NCI-H69 (cell line): ENCODE data around the gene ATG4C.
"Not testable (repeated sequence)": the region's sequence is repeated elsewhere in the genome, so short reads cannot be mapped to it uniquely, and the experiment has no call there.

Experiments used
- DNase-seq: peaks from one replicate; lab custom pipeline; 2025; lab: John Stamatoyannopoulos, UW

ATG4C gene, protein sequence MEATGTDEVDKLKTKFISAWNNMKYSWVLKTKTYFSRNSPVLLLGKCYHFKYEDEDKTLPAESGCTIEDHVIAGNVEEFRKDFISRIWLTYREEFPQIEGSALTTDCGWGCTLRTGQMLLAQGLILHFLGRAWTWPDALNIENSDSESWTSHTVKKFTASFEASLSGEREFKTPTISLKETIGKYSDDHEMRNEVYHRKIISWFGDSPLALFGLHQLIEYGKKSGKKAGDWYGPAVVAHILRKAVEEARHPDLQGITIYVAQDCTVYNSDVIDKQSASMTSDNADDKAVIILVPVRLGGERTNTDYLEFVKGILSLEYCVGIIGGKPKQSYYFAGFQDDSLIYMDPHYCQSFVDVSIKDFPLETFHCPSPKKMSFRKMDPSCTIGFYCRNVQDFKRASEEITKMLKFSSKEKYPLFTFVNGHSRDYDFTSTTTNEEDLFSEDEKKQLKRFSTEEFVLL

DNA sequence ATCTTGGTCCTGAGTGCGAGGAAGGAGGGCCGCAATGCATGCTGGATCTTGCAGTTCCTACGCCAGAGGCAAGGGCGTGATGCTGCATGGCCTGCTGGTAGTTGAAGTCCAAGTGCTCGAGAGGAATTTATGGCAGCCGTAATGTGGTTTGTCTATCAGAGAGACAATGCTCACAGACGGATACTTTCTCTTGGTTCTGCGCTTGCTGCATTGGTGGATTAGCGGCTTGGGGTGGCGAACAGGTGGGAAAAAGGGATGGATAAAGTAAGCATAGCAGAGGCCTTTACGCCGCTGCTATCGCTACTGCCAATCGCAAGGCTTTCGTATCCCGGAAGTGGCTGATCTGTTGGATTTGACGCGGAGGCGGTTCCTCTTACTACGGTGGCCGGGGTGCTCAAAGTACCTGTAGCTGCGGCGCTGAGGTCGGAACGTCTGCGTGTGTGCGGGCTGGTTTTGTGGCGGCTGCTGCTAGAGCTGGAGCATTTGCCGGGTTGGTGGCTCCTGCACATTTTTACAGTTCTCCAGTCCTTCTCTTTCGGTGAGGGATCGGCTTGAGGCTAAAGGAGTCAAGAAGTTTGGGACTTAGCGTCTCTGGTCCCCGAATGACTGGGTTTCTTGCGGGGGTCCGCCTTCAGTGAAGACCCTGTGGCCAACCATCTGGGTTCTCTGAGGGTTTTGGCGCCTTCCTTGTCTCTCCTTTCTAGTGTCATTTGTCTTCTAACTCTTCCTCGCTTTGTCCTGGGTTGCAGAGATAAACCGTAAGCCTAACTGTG, at the start of gene ATG4C:
Gene ATG4C (plus strand): TSS at position 397 of the 773 bp plus-strand sequence. CDS start 19,655 bp downstream, outside the sequence.
- DNase-seq, result peak; percentile 95

GRCh38 chr1:62735491-62736171, 48.3 kb upstream of the ATG4C start:
- DNase-seq, result no peak

GRCh38 chr1:62740701-62741100, 43.2 kb upstream of the ATG4C start:
- DNase-seq, result not testable (repeated sequence)

- DNase-seq, result no peak
Measured at GRCh38 chr1:62744611-62745577, 39.0 kb upstream of the ATG4C start.

DNA sequence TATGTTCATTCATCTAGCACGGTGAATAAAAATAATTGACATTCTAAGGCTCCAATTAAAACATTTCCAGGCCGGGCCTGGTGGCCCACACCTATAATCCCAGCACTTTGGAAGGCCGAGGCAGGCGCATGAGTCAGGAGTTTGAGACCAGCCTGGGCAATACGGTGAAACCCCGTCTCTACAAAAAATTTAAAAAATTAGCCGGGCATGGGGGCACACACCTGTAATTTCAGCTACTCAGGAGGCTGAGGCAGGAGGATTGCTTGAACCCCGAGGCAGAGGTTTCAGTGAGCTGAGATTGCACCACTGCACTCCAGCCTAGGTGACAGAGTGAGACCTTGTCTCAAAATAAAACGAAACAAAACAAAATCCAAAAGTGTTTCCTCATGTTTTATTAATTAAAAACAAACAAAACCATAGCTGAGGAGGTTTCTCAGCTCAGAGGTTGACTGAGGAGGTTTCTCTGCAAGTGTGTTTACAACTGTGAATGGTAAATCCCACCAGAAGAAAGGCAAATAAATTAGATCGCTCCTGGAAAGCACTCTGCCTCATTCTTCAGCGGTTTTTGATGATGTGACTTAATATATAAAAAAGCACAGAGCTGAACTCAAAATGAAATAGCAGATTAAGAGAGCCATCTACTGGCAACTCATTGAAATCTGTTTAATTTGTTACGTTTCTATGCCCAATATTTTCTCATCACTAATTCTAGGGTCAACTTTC, 37.7 kb upstream of the ATG4C start:
- peak; percentile 53 for DNase-seq

- no peak for DNase-seq
Measured at GRCh38 chr1:62746809-62747138, 37.2 kb upstream of the ATG4C start.

GRCh38 chr1:62753031-62753965, 30.6 kb upstream of the ATG4C start:
- DNase-seq, result no peak

- not testable (repeated sequence) for DNase-seq
Measured at GRCh38 chr1:62754938-62755337, 29.0 kb upstream of the ATG4C start.

DNA sequence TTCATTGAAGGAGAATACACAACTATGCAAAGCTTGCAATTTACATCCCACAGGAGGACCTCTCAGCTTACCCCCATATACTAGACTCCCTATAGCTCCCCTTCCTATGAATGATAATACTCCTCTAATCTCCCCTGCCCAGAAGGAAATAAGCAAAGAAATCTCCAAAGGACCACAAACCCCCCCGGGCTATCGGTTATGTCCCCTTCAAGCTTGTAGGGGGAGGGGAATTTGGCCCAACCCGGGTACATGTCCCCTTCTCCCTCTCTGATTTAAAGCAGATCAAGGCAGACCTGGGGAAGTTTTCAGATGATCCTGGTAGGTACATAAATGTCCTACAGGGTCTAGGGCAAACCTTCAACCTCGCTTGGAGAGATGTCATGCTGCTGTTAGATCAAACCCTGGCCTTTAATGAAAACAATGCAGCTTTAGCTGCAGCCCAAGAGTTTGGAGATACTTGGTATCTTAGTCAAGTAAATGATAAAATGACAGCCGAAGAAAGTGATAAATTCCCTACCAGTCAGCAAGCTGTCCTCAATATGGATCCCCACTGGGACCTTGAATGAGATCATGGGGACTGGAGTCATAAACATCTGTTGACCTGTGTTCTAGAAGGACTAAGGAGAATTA, 27.6 kb upstream of the ATG4C start:
- DNase-seq, result not testable (repeated sequence)

DNA sequence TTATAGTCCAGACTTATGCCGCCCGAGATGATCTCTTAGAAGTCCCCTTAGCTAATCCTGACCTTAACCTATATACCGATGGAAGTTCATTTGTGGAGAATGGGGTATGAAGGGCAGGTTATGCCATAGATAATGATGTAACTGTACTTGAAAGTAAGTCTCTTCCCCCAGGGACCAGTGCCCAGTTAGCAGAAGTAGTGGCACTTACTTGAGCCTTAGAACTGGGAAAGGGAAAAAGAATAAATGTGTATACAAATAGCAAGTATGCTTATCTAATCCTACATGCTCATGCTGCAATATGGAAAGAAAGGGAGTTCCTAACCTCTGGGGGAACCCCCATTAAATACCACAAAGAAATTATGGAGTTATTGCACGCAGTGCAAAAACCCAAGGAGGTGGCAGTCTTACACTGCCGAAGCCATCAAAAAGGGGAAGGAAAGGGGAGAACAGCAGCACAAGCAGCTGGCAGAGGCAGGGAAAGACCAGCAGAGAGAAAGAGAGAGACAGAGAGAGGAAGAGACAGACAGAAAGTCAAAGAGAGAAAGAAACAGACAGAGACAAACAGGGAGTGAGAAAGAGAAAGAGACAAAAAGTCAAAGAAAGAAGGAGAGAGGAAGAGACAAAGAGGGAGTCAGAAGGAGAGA, 24.6 kb upstream of the ATG4C start:
- not testable (repeated sequence) for DNase-seq

DNA sequence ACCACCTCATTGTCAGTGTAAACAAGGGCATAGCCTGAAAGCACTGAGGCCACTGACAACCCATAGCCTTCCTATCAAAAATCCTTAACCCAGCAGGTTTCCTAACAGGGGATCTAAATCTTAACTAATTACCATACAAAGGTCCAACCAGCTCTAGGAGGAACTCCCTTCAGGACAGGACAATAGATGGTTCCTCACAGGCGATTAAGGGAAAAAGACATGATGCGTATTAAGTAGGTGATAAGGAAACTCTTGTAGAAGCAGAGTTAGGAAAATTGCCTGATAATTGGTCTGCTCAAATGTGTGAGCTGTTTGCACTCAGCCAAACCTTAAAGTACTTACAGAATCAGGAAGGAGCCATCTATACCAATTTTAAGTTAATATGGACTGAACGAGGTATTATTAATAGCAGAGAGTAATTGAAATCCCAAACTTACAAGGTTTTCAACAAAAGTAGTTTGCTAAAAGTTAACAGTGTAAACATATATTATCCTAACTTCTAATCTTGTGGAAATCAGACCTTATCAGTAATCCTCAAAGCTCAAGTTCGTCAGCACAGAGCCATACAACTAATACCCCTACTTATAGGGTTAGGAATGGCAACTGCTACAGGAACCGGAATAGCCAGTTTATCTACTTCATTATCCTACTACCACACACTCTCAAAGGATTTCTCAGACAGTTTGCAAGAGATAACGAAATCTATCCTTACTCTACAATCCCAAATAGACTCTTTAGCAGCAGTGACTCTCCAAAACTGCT, 23.7 kb upstream of the ATG4C start:
- DNase-seq, result not testable (repeated sequence)

DNA sequence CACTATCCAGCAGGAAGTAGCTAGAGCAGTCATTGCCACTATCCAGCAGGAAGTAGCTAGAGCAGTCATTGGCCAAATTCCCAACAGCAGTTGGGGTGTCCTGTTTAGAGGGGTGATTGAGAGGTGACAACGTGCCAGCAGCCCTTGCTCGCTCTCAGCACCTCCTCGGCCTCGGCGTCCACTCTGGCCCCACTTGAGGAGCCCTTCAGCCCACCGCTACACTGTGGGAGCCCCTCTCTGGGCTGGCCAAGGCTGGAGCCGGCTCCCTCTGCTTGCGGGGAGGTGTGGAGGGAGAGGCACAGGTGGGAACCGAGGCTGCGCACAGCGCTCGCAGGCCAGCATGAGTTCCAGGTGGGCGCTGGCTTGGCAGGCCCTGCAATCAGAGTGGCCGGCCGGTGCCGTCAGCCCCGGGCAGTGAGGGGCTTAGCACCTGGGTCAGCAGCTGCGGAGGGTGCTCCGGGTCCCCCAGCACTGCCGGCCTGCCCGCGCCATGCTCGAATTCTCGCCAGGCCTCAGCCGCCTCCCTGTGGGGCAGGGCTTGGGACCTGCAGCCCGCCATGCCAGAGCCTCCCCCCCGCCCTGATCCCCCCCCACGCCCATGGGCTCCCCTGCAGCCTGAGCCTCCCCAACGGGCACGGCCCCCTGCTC, 22.6 kb upstream of the ATG4C start:
- not testable (repeated sequence) for DNase-seq

- DNase-seq, result not testable (repeated sequence)
Measured at GRCh38 chr1:62762027-62762426, 21.9 kb upstream of the ATG4C start.

- DNase-seq, result no peak
Measured at GRCh38 chr1:62765981-62766380, 18.0 kb upstream of the ATG4C start.

GRCh38 chr1:62768551-62768950, 15.4 kb upstream of the ATG4C start:
- DNase-seq, result not testable (repeated sequence)

GRCh38 chr1:62772607-62773295, 11.2 kb upstream of the ATG4C start:
- no peak for DNase-seq

GRCh38 chr1:62774006-62774405, 9.9 kb upstream of the ATG4C start:
- no peak for DNase-seq
